ENCODE measurements around the gene TVP23C.

Gene TVP23C

GRCh38 chr17:15462976-15463772 lies 100.1 kb downstream of the TVP23C start:
- peak; percentile 91 for ATAC-seq
- TF ChIP-seq ZNF565 (CRISPR knock-in tag; conservative IDR thresholded peaks at IDR 0.05; ENCODE audit: low read depth): no peak
- no peak for TF ChIP-seq TCF4 (CRISPR knock-in tag; IDR thresholded peaks at IDR 0.05; ENCODE audit: borderline replicate concordance)
- TF ChIP-seq BACH2 (CRISPR knock-in tag; IDR thresholded peaks at IDR 0.05; ENCODE audit: borderline replicate concordance): no peak

- TF ChIP-seq ESRRG (CRISPR knock-in tag; IDR thresholded peaks at IDR 0.05): no peak
- TF ChIP-seq ARNTL (CRISPR knock-in tag; IDR thresholded peaks at IDR 0.05; ENCODE audit: borderline replicate concordance, low read depth): no peak
- no peak for TF ChIP-seq GLIS3 (CRISPR knock-in tag; IDR thresholded peaks at IDR 0.05)
- no peak for TF ChIP-seq TSHZ2 (CRISPR knock-in tag; IDR thresholded peaks at IDR 0.05)
- no peak for TF ChIP-seq POU6F1 (CRISPR knock-in tag; IDR thresholded peaks at IDR 0.05; ENCODE audit: borderline replicate concordance, low read depth)
- no peak for TF ChIP-seq ISL1 (CRISPR knock-in tag; IDR thresholded peaks at IDR 0.05)
- TF ChIP-seq ZNF8 (CRISPR knock-in tag; IDR thresholded peaks at IDR 0.05): no peak
- TF ChIP-seq SNAI2 (CRISPR knock-in tag; IDR thresholded peaks at IDR 0.05): no peak
- peak; percentile 62 for ATAC-seq
Observed at GRCh38 chr17:15457723-15458094, 105.6 kb downstream of the TVP23C start.

- ATAC-seq: peak; percentile 95
- TF ChIP-seq ISL1 (CRISPR knock-in tag; IDR thresholded peaks at IDR 0.05) (0 out of 2 replicates have a peak, but pooled peaks have one; percentile 10), ZNF70 (CRISPR knock-in tag; IDR thresholded peaks at IDR 0.05) (no peak), ZFP30 (CRISPR knock-in tag; IDR thresholded peaks at IDR 0.05) (no peak)
Observed at GRCh38 chr17:15456972-15457722, 106.1 kb downstream of the TVP23C start.

GRCh38 chr17:15456496-15456895 lies 106.8 kb downstream of the TVP23C start:
- no peak for TF ChIP-seq TCF4 (CRISPR knock-in tag; IDR thresholded peaks at IDR 0.05; ENCODE audit: borderline replicate concordance)
- no peak for TF ChIP-seq TSHZ2 (CRISPR knock-in tag; IDR thresholded peaks at IDR 0.05)
- TF ChIP-seq ZNF70 (CRISPR knock-in tag; IDR thresholded peaks at IDR 0.05): no peak
- no peak for TF ChIP-seq CSDC2 (CRISPR knock-in tag; IDR thresholded peaks at IDR 0.05)
- no peak for TF ChIP-seq GLIS3 (CRISPR knock-in tag; IDR thresholded peaks at IDR 0.05)
- TF ChIP-seq CSRNP3 (CRISPR knock-in tag; IDR thresholded peaks at IDR 0.05): no peak
- no peak for TF ChIP-seq ARNTL (CRISPR knock-in tag; IDR thresholded peaks at IDR 0.05; ENCODE audit: borderline replicate concordance, low read depth)
- no peak for TF ChIP-seq PPARA (CRISPR knock-in tag; IDR thresholded peaks at IDR 0.05; ENCODE audit: borderline replicate concordance)
- no peak for ATAC-seq

Measured in SK-N-SH treated with all-trans-retinoic acid at 6 μM for 48 hours (cell line).